GM12878 (cell line): ENCODE results near the gene FLOT1. TPM values are rescaled to one million over a fixed set of nuclear protein-coding genes. Genes with fewer than 3 reads are reported as not detected.

ENCODE experiments used
- ATAC-seq: fragments of 200-7000 bp; cut with Tn5 transposase; 3 replicates; pipeline ENCODE4 v1.9.1; 2020; ENCODE audit warnings: mild to moderate bottlenecking, moderate library complexity
- BruUV-seq: library from RNA; stranded (reverse); fragments of 400-500 nt; replicated peaks from 2 replicates; lab custom pipeline; 2021; lab: Mats Ljungman, UMichigan
- CTCF ChIA-PET: fragments of 300-600 bp; sonication (Branson Sonifier 250); formaldehyde crosslinking; extraction: SDS; loops from one replicate; lab custom pipeline; 2021; ENCODE audit warnings: inconsistent platforms; lab: Yijun Ruan, JAX
- POLR2A ChIA-PET: fragments of 350-600 bp; formaldehyde crosslinking; extraction: SDS; loops from one replicate; lab custom pipeline; 2021; ENCODE audit warnings: inconsistent platforms; lab: Charles Lee
- RAD21 ChIA-PET: fragments of 300-600 bp; sonication (Branson Sonifier 250); formaldehyde crosslinking; loops from one replicate; lab custom pipeline; 2023; ENCODE audit warnings: antibody characterized with exemption; ENCODE audit not compliant: unreplicated experiment; lab: Charles Lee
- SMC1A ChIA-PET: fragments of 300-600 bp; sonication (Branson Sonifier 250); formaldehyde crosslinking; loops from one replicate; lab custom pipeline; 2023; ENCODE audit not compliant: unreplicated experiment, uncharacterized antibody; lab: Charles Lee
- DNase-seq: peaks from one replicate; pipeline ENCODE4 v3.0.0-alpha.2; 2011; ENCODE audit warnings: low read depth, low spot score
- FAIRE-seq: peaks from 3 replicates; lab custom pipeline; 2011; peaks lifted over from hg19 to GRCh38; lab: Jason Lieb, UNC
- H2AFZ ChIP-seq: 2 replicates; pipeline ENCODE4 v1.6.0; 2011; ENCODE audit warnings: low read depth, low read length, control low read depth; ENCODE audit not compliant: control insufficient read depth
- H3K27ac ChIP-seq: 2 replicates; pipeline ENCODE4 v1.5.1; 2011; ENCODE audit warnings: control low read depth; ENCODE audit not compliant: control insufficient read depth, insufficient read depth
- H3K27me3 ChIP-seq, 2 experiments: replicated peaks in 1 of 2; 2 replicates each; pipeline versions ENCODE4 v1.6.0 to v1.6.1; 2011; ENCODE audit warnings: low read length in 1 of 2; ENCODE audit not compliant: control insufficient read depth in 2 of 2, insufficient read depth in 2 of 2
- H3K36me3 ChIP-seq, 2 experiments: 2 replicates each; pipeline ENCODE4 v1.5.1; 2011; ENCODE audit warnings: low read length in 1 of 2; ENCODE audit not compliant: control insufficient read depth in 2 of 2, insufficient read depth in 2 of 2
- H3K4me1 ChIP-seq: 2 replicates; pipeline ENCODE4 v1.6.1; 2011; ENCODE audit warnings: mild to moderate bottlenecking, low read length, moderate library complexity, mixed read lengths; ENCODE audit not compliant: control insufficient read depth, insufficient read depth
- H3K4me2 ChIP-seq: 2 replicates; pipeline ENCODE4 v1.6.0; 2011; ENCODE audit warnings: control low read depth; ENCODE audit not compliant: control insufficient read depth, insufficient read depth
- H3K4me3 ChIP-seq: fragments of 200-600 bp; sonication (generic); 2 replicates; pipeline ENCODE4 v1.5.1; 2016
- H3K79me2 ChIP-seq: 2 replicates; pipeline ENCODE4 v1.6.0; 2011; ENCODE audit warnings: low read length; ENCODE audit not compliant: control insufficient read depth, insufficient read depth
- H3K9ac ChIP-seq: 2 replicates; pipeline ENCODE4 v1.8.0; 2011; ENCODE audit warnings: low read length, control low read depth, mixed read lengths; ENCODE audit not compliant: control insufficient read depth, insufficient read depth
- H3K9me3 ChIP-seq: replicated peaks from 3 replicates; pipeline ENCODE4 v1.5.1; 2011; ENCODE audit warnings: mild to moderate bottlenecking, low read length; ENCODE audit not compliant: control insufficient read depth, insufficient read depth
- H4K20me1 ChIP-seq: 2 replicates; pipeline ENCODE4 v1.6.0; 2011; ENCODE audit not compliant: control insufficient read depth, insufficient read depth
- CTCF ChIP-seq, 3 experiments: IDR thresholded peaks in 2 of 3; conservative IDR thresholded peaks in 1 of 3; 2 replicates each; pipeline ENCODE4 v1.5.1; 2011; ENCODE audit warnings: low read depth in 3 of 3, low read length in 3 of 3, mild to moderate bottlenecking in 3 of 3, control low read depth in 2 of 3, moderate library complexity in 2 of 3, inconsistent platforms in 1 of 3, mixed read lengths in 1 of 3; ENCODE audit not compliant: control insufficient read depth in 2 of 3, insufficient read depth in 1 of 3; ENCODE audit errors: extremely low read depth in 1 of 3
- HSF1 ChIP-seq: fragments of 150-350 bp; IDR thresholded peaks from 2 replicates; pipeline ENCODE4 v1.6.1; 2014; ENCODE audit warnings: mild to moderate bottlenecking, low read depth, low read length
- SMC3 ChIP-seq: IDR thresholded peaks from 2 replicates; pipeline ENCODE4 v1.6.1; 2011; ENCODE audit warnings: low read length, improper control_type of control experiment, borderline replicate concordance
- USF1 ChIP-seq: IDR thresholded peaks from 2 replicates; pipeline ENCODE4 v1.6.1; 2011; ENCODE audit warnings: borderline replicate concordance, low read depth, mild to moderate bottlenecking, moderate library complexity, mixed read lengths, low read length; ENCODE audit not compliant: insufficient read depth; ENCODE audit errors: extremely low read length
- WGBS: methylation state at CpG from one replicate; pipeline ENCODE4 v1.1.6; 2016; ENCODE audit warnings: low lambda C conversion rate; ENCODE audit not compliant: insufficient replicate concordance, insufficient coverage; ENCODE audit errors: missing lambda C conversion rate; 5-methylcytosine and 5-hydroxymethylcytosine counted together
- in situ Hi-C: fragments of 300-500 bp; cut with MboI; formaldehyde crosslinking; loops from 9 replicates; pipeline ENCODE4 v1.14.3; 2018; ENCODE audit warnings: mixed read lengths
- intact Hi-C: fragments of 100-400 bp; cut with micrococcal nuclease; formaldehyde crosslinking; loops from one replicate; pipeline ENCODE4 v1.14.2; 2022; ENCODE audit not compliant: unreplicated experiment
- polyA plus RNA-seq, 11 experiments: library from polyadenylated mRNA; depleted of rRNA in 4 of 11; unstranded in 6 of 11; stranded (reverse) in 5 of 11; fragments of >200 nt; fragmentation: Nextera tagmentation in 4 of 11; fragmentation: Illumina TruSeq in 1 of 11; extraction: Ambion mirVana in 4 of 11; extraction: Trizol in 1 of 11; gene quantifications; 1 replicate in 1 of 11; 2 replicates in 10 of 11; pipeline versions ENCODE4 v1.2.1 to v1.2.3, GENCODE V29; 2011 to 2016; ENCODE audit warnings: inconsistent platforms in 2 of 11, missing spikeins in 2 of 11, low read depth in 1 of 11
- total RNA-seq, 4 experiments: library from RNA; depleted of rRNA in 3 of 4; stranded (reverse); fragments of >200 nt in 3 of 4; fragmentation: Illumina TruSeq in 1 of 4; extraction: Trizol in 1 of 4; gene quantifications; 2 replicates each; pipeline versions ENCODE4 v1.2.1 to v1.2.3, GENCODE V29; 2013 to 2021

Gene FLOT1
- total and polyA plus RNA-seq, 10 of the 15 experiments (the other 5 are each of a cell fraction or from before 2014, with no cell fraction given): 12.3 to 153 (median 112) TPM

GRCh38 chr6:30688569-30688968 is 53.9 kb downstream of the FLOT1 start:
- Histone ChIP-seq H3K9me3 (no peaks in the 10 kb centered on the region), H3K27ac (peak overlapping the region; percentile 96), H3K27me3 (no peaks in the 10 kb centered on the region), H3K36me3 (no peaks in the 10 kb centered on the region), H4K20me1 (no peaks in the 10 kb centered on the region), H3K4me3 (peak overlapping the region; percentile 100), H3K4me2 (peak overlapping the region; percentile 69)
- no TSS peak for BruUV-seq
- ATAC-seq (peak; percentile 39), DNase-seq (no peak), FAIRE-seq (peak; percentile 54)
- SMC1A ChIA-PET: interaction anchor here (0.5 to 6.9 kb wide), 14 partner anchors 8 to 132 kb away, joined by 3 to 73 read pairs (median 5); partner anchors contain the start of genes MDC1, MRPS18B and PPP1R10
- in situ Hi-C loops: no loop called here
- POLR2A ChIA-PET: interaction anchor here (0.5 to 6.1 kb wide), 12 partner anchors 8 to 195 kb away, joined by 3 to 167 read pairs (median 11); partner anchors contain the start of genes DHX16, MDC1, MRPS18B and PPP1R10
- CTCF ChIA-PET: interaction anchor here (0.7 to 4.8 kb wide), 13 partner anchors 8 to 235 kb away, joined by 3 to 64 read pairs (median 5); partner anchors contain the start of genes DHX16, MDC1 and TUBB
- intact Hi-C loops: no loop called here
- 0 out of 2 replicates have a peak, but pooled peaks have one; percentile 20 for TF ChIP-seq SMC3
- no peak for TF ChIP-seq HSF1
- peak in 2 of 3 experiments; percentile 26 to 38; a peak in 3 of 6 replicates for TF ChIP-seq CTCF (IDR thresholded peaks at IDR 0.05 in 2 of 3, conservative IDR thresholded peaks at IDR 0.05 in 1 of 3; ENCODE audit: control insufficient read depth in 2 of 3, extremely low read depth in 1 of 3, insufficient read depth in 1 of 3, low read depth in 3 of 3, low read length in 3 of 3)
- no peak for TF ChIP-seq USF1
- TF ChIP-seq, all 136 proteins: peak for 2
- RAD21 ChIA-PET: interaction anchor here (0.8 to 6.4 kb wide), 7 partner anchors 9 to 225 kb away, joined by 3 to 114 read pairs (median 4); partner anchors contain the start of genes DHX16, MDC1, TUBB and VARS2
- Histone ChIP-seq H3K9ac (peak overlapping the region; percentile 75), H3K79me2 (peaks cover 71% of the 10 kb centered on the region), H3K4me1 (peaks cover 15% of the 10 kb centered on the region), H2AFZ (no peak overlapping the region)
- WGBS: 11% methylated on average over 9 of the region's 9 CpGs
